Measurements from ENCODE around the gene AOPEP. TPM values are rescaled to one million over a fixed set of nuclear protein-coding genes. Genes with fewer than 3 reads are reported as not detected.

Gene AOPEP
- total and polyA plus RNA-seq, 2 of the 13 experiments (the other 11 are each of a cell fraction or from before 2014, with no cell fraction given): 22.2 to 41.6 TPM

DNA sequence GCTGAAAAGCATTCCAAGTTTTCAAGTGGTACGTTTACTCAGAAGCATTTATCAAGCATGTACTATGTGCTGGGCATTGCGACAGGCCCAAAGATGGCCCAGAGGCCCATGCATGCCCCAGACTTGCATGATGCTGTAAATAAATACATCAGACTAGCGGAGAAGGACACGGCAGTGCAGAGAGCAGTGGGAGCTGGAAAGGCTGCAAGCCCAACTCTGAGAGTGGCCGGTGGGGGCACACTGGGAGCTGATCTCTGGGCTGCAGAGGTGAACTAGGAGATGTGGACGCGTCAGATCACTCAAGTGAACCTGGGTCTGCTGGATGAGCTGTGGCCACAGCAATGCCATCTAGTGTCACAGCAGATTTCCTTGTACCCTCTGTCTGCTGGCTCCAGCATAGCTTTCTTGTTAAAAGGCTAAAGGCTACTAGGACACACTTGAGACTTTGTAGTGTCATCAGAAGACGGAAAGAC lies 344.1 kb downstream of the AOPEP start (continued):
- TF ChIP-seq DMAP1 (CRISPR knock-in tag; IDR thresholded peaks at IDR 0.05): 0 out of 2 replicates have a peak, but pooled peaks have one; percentile 49
- TF ChIP-seq BATF2 (CRISPR knock-in tag; IDR thresholded peaks at IDR 0.05): no peak
- TF ChIP-seq ZNF746 (CRISPR knock-in tag; IDR thresholded peaks at IDR 0.05): no peak
- no peak for TF ChIP-seq ZNF563 (CRISPR knock-in tag; IDR thresholded peaks at IDR 0.05)
- TF ChIP-seq RAD51 (IDR thresholded peaks at IDR 0.05; ENCODE audit: borderline replicate concordance): no peak
- TF ChIP-seq GRHL1 (CRISPR knock-in tag; conservative IDR thresholded peaks at IDR 0.05): no peak
- no peak for TF ChIP-seq TSC22D2 (CRISPR knock-in tag; IDR thresholded peaks at IDR 0.05; ENCODE audit: borderline replicate concordance)
- peak in 1 of 2 experiments; percentile 72; a peak in 2 of 4 replicates for TF ChIP-seq EP300 (IDR thresholded peaks at IDR 0.05; ENCODE audit: low read depth in 2 of 2, low read length in 2 of 2)
- no peak for TF ChIP-seq EP300 (CRISPR knock-in tag; IDR thresholded peaks at IDR 0.05; ENCODE audit: borderline replicate concordance)
- no peak for TF ChIP-seq SP140L (CRISPR knock-in tag; IDR thresholded peaks at IDR 0.05; ENCODE audit: borderline replicate concordance)
- TF ChIP-seq ZSCAN31 (CRISPR knock-in tag; IDR thresholded peaks at IDR 0.05; ENCODE audit: low read depth): no peak
- TF ChIP-seq ZSCAN9 (CRISPR knock-in tag; IDR thresholded peaks at IDR 0.05; ENCODE audit: borderline replicate concordance): no peak
- no peak for TF ChIP-seq ESRRA (CRISPR knock-in tag; IDR thresholded peaks at IDR 0.05; ENCODE audit: low read depth)
- no peak for TF ChIP-seq ZNF276 (CRISPR knock-in tag; IDR thresholded peaks at IDR 0.05; ENCODE audit: low read depth)
- no peak for TF ChIP-seq CHCHD3 (CRISPR knock-in tag; IDR thresholded peaks at IDR 0.05)
- TF ChIP-seq GPN1 (CRISPR knock-in tag; IDR thresholded peaks at IDR 0.05; ENCODE audit: borderline replicate concordance): no peak
- no peak for TF ChIP-seq TBL1XR1 (IDR thresholded peaks at IDR 0.05; ENCODE audit: borderline replicate concordance, low read length, partially characterized antibody)
- no peak; the same call in 1 of the 2 replicates for TF ChIP-seq ZFY (CRISPR knock-in tag; IDR thresholded peaks at IDR 0.05)
- TF ChIP-seq AHR (CRISPR knock-in tag; IDR thresholded peaks at IDR 0.05): no peak
- peak; percentile 85 for TF ChIP-seq RCOR2 (CRISPR knock-in tag; IDR thresholded peaks at IDR 0.05)
- TF ChIP-seq ZNF382 (CRISPR knock-in tag; IDR thresholded peaks at IDR 0.05; ENCODE audit: borderline replicate concordance): no peak
- TF ChIP-seq IRF2 (CRISPR knock-in tag; IDR thresholded peaks at IDR 0.05): 0 out of 2 replicates have a peak, but pooled peaks have one; percentile 18
- TF ChIP-seq, protein P1, sequence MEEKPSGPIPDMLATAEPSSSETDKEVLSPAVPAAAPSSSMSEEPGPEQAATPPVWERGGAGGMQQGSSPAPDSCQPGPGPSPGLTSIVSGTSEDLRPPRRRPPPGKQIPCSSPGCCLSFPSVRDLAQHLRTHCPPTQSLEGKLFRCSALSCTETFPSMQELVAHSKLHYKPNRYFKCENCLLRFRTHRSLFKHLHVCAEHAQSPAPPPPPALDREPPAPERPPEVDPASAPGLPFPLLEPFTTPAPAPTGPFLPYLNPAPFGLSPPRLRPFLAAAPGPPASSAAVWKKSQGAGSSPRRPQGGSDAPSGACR (CRISPR knock-in tag; IDR thresholded peaks at IDR 0.05): 0 out of 2 replicates have a peak, but pooled peaks have one; percentile 41
- no peak for TF ChIP-seq ZKSCAN5 (CRISPR knock-in tag; IDR thresholded peaks at IDR 0.05)
- TF ChIP-seq ZNF780A (CRISPR knock-in tag; IDR thresholded peaks at IDR 0.05): no peak
- no peak for TF ChIP-seq ZNF34 (CRISPR knock-in tag; IDR thresholded peaks at IDR 0.05; ENCODE audit: borderline replicate concordance)
- no peak for TF ChIP-seq ZNF44 (CRISPR knock-in tag; IDR thresholded peaks at IDR 0.05)
- TF ChIP-seq HNF4G (IDR thresholded peaks at IDR 0.05; ENCODE audit: borderline replicate concordance, low read depth, low read length): no peak
- TF ChIP-seq HNF4G (CRISPR knock-in tag; IDR thresholded peaks at IDR 0.05; ENCODE audit: borderline replicate concordance, low read depth): no peak
